ENCODE measurements around the gene TMEM52. TPM values are rescaled to one million over a fixed set of nuclear protein-coding genes. Genes with fewer than 3 reads are reported as not detected.

TMEM52 gene
- total RNA-seq, 3 donors from 2014 or later = 1.6 to 2.9 TPM; not detected in 1

DNA sequence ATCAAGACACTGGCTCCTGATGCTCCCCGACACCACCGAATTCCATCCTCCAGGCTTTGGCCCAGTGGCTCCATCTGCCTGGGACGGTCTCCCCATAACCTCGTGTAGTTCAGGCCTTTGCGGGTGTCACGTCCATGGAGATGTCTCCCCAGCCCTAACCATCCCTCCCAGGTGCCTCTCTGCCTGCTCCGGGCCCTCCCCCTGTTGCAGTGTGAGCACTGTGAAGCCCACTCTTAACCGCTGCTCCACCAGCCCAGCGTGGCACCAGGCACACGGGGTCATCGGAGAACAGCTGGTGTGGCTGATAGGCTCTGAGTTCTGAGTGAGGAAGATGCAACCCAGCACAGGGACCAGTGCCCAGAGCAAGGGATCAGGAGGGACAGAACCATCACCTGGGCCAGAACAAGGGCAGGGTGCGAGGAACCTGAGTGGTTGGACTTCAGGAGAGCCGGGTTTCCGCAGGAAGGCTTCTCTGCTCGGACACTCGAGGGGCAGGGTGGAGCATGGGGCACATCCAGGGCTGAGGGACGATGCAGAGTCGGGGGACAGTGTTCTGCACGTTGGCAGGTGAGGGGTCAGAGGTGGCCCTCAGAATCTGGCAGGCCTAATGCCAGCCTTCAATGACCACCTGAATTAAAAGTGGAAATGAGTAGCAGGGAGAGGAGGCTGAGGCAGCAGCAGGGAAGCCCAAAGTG, 25.6 kb downstream of the TMEM52 start:
- intact Hi-C loops (cut with DNase I; ENCODE audit: low total_unique reads) = no loop called here

DNA sequence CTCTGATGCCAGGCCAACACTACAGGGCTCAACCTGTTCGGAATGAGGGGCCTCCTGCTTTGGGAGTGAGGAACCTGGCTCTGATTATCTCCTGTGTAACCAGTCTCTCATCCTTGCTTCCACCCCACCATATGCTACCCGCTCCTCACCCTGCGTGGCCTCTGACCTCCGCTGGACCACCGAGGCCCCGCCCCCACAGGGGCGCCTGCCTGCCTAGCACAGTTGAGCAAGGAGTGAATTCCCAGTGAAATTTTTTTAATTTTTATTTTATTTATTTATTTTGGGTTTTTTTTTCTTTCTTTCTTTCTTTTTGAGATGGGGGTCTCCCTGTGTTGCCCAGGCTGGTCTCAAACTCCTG, 26.3 kb downstream of the TMEM52 start:
- DNase-seq (ENCODE audit: low spot score in 2 of 2) = no peak
- Histone ChIP-seq H3K9me3 (no peaks in the 10 kb centered on the region), H3K4me1 (peaks cover 4 to 20% of the 10 kb centered on the region in 2 donors), H3K36me3 (no peaks in the 10 kb centered on the region), H3K27me3 (no peaks in the 10 kb centered on the region), H3K27ac (peak overlapping the region; percentile 93 to 99), H3K4me3 (no peak overlapping the region)
- intact Hi-C loops (cut with DNase I; ENCODE audit: low total_unique reads) = no loop called here
- no peak for TF ChIP-seq POLR2AphosphoS5 (IDR thresholded peaks at IDR 0.05)
- TF ChIP-seq, protein P1, sequence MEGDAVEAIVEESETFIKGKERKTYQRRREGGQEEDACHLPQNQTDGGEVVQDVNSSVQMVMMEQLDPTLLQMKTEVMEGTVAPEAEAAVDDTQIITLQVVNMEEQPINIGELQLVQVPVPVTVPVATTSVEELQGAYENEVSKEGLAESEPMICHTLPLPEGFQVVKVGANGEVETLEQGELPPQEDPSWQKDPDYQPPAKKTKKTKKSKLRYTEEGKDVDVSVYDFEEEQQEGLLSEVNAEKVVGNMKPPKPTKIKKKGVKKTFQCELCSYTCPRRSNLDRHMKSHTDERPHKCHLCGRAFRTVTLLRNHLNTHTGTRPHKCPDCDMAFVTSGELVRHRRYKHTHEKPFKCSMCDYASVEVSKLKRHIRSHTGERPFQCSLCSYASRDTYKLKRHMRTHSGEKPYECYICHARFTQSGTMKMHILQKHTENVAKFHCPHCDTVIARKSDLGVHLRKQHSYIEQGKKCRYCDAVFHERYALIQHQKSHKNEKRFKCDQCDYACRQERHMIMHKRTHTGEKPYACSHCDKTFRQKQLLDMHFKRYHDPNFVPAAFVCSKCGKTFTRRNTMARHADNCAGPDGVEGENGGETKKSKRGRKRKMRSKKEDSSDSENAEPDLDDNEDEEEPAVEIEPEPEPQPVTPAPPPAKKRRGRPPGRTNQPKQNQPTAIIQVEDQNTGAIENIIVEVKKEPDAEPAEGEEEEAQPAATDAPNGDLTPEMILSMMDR (IDR thresholded peaks at IDR 0.05) = no peak
- no peak for TF ChIP-seq POLR2A (IDR thresholded peaks at IDR 0.05)

More for the DNA sequence above, 25.6 kb downstream of the TMEM52 start:
- TF ChIP-seq POLR2AphosphoS5 (IDR thresholded peaks at IDR 0.05) (no peak), POLR2A (IDR thresholded peaks at IDR 0.05) (no peak)
- TF ChIP-seq, protein P1 (IDR thresholded peaks at IDR 0.05) = no peak
- no peak overlapping the region for H3K4me3 ChIP-seq
- no peaks in the 10 kb centered on the region for H3K36me3 ChIP-seq
- no peaks in the 10 kb centered on the region for H3K27me3 ChIP-seq
- no peak for DNase-seq (ENCODE audit: low spot score in 2 of 2)
- H3K9me3 ChIP-seq = no peaks in the 10 kb centered on the region
- peaks cover 4 to 20% of the 10 kb centered on the region in 2 donors for H3K4me1 ChIP-seq
- no peak overlapping the region for H3K27ac ChIP-seq

DNA sequence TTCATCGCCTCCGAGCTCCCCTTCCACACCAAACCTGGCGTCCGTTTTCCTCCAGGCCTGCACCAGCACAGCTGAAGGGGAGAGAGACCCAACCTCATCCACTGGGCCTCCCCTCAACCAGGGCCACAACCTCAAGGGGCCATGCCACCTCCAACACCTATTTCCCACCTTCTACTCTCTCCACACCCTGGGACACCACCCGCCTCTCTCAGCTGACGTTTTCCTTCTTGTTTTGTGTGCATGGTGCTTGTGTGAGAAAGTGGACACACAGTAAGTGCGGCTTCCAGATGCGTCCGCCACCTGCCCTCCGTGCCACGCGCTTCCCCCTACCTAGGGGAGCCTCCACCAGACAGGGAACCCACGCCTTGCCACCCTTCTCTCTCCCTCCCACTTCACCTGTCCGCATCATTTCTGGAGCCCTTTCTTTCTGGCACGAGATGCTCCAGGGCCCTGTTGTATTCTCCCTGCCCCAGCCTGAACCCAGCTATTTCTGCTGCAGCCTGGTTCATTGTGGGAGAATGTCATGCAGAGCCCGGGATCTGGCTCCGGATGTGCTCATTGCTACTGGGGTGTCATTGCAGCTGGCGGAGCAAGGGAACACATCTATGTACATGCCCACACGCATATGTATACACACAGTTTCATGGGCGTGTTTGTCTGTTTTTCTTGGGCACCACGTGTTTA, 26.9 kb downstream of the TMEM52 start:
- Histone ChIP-seq H3K27me3 (no peaks in the 10 kb centered on the region), H3K27ac (peak overlapping the region; percentile 93 to 99), H3K9me3 (no peaks in the 10 kb centered on the region), H3K4me3 (peak overlapping the region; percentile 84 to 99 (median 88)), H3K36me3 (no peaks in the 10 kb centered on the region), H3K4me1 (peaks cover 4 to 20% of the 10 kb centered on the region in 2 donors)
- no peak for DNase-seq (ENCODE audit: low spot score in 2 of 2)
- intact Hi-C loops (cut with DNase I; ENCODE audit: low total_unique reads) = no loop called here
- TF ChIP-seq POLR2AphosphoS5 (IDR thresholded peaks at IDR 0.05) (no peak), POLR2A (IDR thresholded peaks at IDR 0.05) (no peak)
- TF ChIP-seq, protein P1 (IDR thresholded peaks at IDR 0.05) = no peak

DNA sequence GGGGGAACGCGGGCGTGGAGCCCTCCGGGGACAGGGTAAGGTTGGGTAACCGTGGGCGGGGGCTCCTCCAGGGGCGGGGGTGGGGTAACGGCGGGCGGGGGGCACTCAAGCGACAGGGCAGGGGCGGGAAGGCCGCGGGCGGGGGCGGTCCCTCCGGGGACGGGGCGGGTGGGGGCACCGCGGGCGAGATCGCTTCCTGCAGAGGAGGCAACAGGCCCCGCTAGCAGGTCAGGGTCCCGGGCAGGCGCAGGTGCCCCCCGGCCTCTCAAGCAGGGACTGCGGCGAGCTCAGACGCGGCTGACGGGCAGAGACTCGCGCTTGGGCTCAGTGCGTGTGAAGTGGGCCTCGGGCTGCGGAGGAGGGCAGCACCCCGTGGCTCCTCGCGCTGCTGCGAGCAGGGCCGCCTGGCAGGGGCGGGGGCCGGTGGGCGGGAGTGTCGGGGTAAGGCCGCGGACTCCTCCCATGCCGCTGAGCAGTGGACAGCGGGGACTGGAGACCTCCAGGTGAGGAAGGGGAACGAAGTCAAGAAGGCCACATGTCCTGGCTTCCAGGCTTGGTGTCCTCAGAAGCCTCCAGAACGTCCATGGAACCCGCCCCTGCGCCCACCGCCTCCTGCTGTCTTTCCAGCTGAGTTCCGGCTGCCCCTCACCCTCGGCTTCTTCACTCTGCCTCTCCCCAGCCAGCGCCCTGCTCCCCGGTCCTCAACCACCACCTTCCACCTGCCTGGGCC, 27.6 kb downstream of the TMEM52 start:
- intact Hi-C loops (cut with DNase I; ENCODE audit: low total_unique reads) = no loop called here
- Histone ChIP-seq H3K4me1 (peaks cover 4 to 20% of the 10 kb centered on the region in 2 donors), H3K27ac (peak overlapping the region; percentile 93 to 99), H3K4me3 (peak overlapping the region; percentile 84 to 99 (median 88)), H3K9me3 (no peaks in the 10 kb centered on the region), H3K27me3 (no peaks in the 10 kb centered on the region), H3K36me3 (no peaks in the 10 kb centered on the region)
- TF ChIP-seq, protein P1 (IDR thresholded peaks at IDR 0.05) = no peak
- no peak for TF ChIP-seq POLR2A (IDR thresholded peaks at IDR 0.05)
- no peak for TF ChIP-seq POLR2AphosphoS5 (IDR thresholded peaks at IDR 0.05)
- DNase-seq (ENCODE audit: low spot score in 2 of 2) = peak in 1 of 2 donors; percentile 56
